ENCODE measurements around the gene CEBPB.

The CEBPB gene

DNA sequence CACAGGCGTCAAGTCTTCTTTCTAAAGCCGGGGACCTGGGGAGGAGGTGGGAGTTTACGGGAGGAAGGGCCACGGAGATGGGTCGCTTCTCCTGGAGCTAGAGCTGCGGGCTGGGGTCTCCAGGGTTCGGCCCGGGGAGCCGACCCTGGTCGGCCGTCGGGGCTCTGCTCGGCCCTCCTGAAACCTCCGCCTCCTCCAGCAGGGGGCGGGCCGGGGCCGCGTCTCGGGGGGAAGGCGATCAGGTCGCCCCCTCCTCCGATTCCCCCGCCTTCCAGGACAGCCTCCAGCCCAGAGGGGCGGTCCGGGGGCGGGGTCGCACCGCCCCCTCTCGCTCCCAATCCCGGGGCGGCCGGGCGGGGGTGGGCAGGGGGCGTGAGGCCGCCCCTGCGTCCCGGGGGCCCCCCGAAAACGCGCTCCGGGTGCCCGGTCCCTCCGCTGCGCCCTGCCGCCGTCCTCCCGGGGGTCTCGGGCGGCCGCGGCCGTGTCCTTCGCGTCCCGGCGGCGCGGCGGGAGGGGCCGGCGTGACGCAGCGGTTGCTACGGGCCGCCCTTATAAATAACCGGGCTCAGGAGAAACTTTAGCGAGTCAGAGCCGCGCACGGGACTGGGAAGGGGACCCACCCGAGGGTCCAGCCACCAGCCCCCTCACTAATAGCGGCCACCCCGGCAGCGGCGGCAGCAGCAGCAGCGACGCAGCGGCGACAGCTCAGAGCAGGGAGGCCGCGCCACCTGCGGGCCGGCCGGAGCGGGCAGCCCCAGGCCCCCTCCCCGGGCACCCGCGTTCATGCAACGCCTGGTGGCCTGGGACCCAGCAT is at the start of gene CEBPB:
CEBPB (plus strand) TSS at position 580 of the 814 bp plus-strand sequence; CDS start at position 784, 204 bp downstream.
- H3K27ac Mint-ChIP-seq, result peak within 1 kb of the TSS; percentile 83
- peaks cover 8% of the 10 kb centered on the region in 2 donors for H3K27me3 Mint-ChIP-seq
- H3K9me3 Mint-ChIP-seq, result no peaks in the 10 kb centered on the region
- H3K4me1 Mint-ChIP-seq, result peaks cover 22 to 36% of the 10 kb centered on the region in 2 donors
- ATAC-seq (replicated peaks) (peak; percentile 57 to 66), DNase-seq (peak; percentile 73)
- H3K4me3 Mint-ChIP-seq, result peak within 1 kb of the TSS; percentile 79 to 83
- peaks cover 5 to 10% of the 10 kb centered on the region in 2 donors for H3K36me3 Mint-ChIP-seq

DNA sequence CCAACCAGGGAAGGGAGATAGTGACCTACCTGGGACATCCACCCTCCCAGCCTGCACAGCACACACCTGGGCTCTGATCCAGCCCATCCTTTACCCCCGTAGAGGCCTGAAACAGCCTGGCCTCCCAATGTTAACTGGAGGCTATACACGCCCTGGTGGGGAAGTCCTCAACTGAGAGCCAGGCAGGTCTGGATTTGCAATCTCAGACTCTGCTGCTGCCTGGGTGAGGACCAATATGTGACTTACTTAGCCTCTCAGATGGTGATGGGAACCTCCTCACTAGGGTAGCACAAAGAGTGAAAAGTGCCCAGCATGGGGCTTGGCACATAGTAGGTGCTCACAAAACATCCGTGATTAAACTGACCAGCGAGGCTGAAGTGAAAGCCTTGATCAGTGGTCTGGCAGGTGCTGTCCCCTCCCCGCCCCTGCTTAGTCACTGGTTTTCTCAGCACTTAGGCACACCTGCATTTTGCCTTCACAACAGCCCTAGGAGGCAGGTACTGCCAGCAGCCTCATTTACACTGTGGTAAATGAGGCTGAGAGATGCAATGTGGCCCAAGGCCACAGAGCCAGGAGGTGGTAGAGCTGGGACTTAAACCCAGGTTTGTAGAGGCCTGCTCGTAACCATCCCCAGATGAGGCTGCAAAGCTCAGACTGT is 49.5 kb upstream of the CEBPB start:
- Mint-ChIP-seq H3K27ac (no peak overlapping the region), H3K36me3 (peaks cover 42 to 53% of the 10 kb centered on the region in 2 donors), H3K9me3 (no peaks in the 10 kb centered on the region), H3K27me3 (no peaks in the 10 kb centered on the region), H3K4me1 (peaks cover 23 to 31% of the 10 kb centered on the region in 2 donors), H3K4me3 (no peak overlapping the region)
- ATAC-seq (replicated peaks), result no peak
- DNase-seq, result no peak

- ATAC-seq (replicated peaks) (no peak), DNase-seq (no peak)
- H3K27me3 Mint-ChIP-seq, result no peaks in the 10 kb centered on the region
- no peak overlapping the region for H3K4me3 Mint-ChIP-seq
- H3K9me3 Mint-ChIP-seq, result no peaks in the 10 kb centered on the region
- H3K27ac Mint-ChIP-seq, result no peak overlapping the region
- peaks cover 45 to 58% of the 10 kb centered on the region in 2 donors for H3K36me3 Mint-ChIP-seq
- peaks cover 32 to 40% of the 10 kb centered on the region in 2 donors for H3K4me1 Mint-ChIP-seq
Observed at GRCh38 chr20:50141811-50142561, 48.6 kb upstream of the CEBPB start.

DNA sequence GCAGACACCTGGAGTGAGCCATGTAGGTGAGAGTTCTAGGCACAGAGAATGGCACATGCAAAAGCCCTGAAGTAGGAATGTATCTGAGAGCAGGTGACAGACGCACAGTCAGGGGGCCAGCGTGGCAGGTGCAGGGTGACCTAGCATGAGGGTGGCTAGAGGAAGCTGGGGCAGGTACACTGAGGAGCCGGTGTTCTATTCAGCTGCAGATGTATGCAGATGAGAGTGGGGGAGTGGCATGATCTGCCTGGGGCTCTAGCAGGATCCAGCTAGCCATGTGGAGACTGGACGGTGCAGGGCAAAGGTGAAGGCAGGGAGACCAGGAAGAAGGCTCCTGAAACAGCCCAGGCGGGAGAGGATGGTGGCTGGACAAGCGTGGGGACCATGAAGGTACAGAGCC is 47.8 kb upstream of the CEBPB start:
- Mint-ChIP-seq H3K27ac (no peak overlapping the region), H3K9me3 (no peaks in the 10 kb centered on the region), H3K36me3 (peaks cover 42 to 53% of the 10 kb centered on the region in 2 donors), H3K4me1 (peaks cover 34 to 48% of the 10 kb centered on the region in 2 donors), H3K27me3 (no peaks in the 10 kb centered on the region), H3K4me3 (no peak overlapping the region)
- ATAC-seq (replicated peaks) (no peak), DNase-seq (no peak)

GRCh38 chr20:50144362-50144761 is 46.3 kb upstream of the CEBPB start:
- Mint-ChIP-seq H3K9me3 (no peaks in the 10 kb centered on the region), H3K36me3 (peaks cover 42 to 52% of the 10 kb centered on the region in 2 donors)

GRCh38 chr20:50145566-50145965 is 45.1 kb upstream of the CEBPB start:
- Mint-ChIP-seq H3K4me1 (peaks cover 34 to 60% of the 10 kb centered on the region in 2 donors), H3K4me3 (no peak overlapping the region)

More at GRCh38 chr20:50144362-50144761, 46.3 kb upstream of the CEBPB start:
- Mint-ChIP-seq H3K27me3 (no peaks in the 10 kb centered on the region), H3K4me1 (peaks cover 37 to 58% of the 10 kb centered on the region in 2 donors), H3K27ac (no peak overlapping the region), H3K4me3 (no peak overlapping the region)
- DNase-seq (no peak), ATAC-seq (replicated peaks) (no peak)

DNA sequence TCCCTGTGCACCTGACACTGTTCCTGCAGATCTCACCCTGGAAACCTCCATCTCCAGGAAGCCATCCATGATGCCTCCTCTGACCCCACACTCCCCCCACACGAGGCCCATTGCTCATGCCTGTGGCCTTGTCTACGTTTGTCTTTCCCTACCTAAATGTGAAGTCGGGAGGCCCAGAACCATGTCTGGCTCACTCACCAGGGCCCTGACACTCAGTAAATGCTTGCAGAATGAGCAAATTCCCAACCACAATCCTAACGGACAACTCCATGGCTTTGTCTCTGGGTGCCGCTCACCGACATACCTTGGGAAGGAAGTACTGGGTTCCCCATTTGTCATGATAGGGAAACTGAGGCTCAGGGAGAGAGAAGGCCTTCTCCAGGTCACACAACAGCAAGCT is 44.4 kb upstream of the CEBPB start:
- peaks cover 37 to 47% of the 10 kb centered on the region in 2 donors for H3K36me3 Mint-ChIP-seq
- ATAC-seq (replicated peaks) (no peak), DNase-seq (no peak)
- no peaks in the 10 kb centered on the region for H3K9me3 Mint-ChIP-seq
- peaks cover 36 to 66% of the 10 kb centered on the region in 2 donors for H3K4me1 Mint-ChIP-seq
- H3K27ac Mint-ChIP-seq, result peak overlapping the region; percentile 98
- no peaks in the 10 kb centered on the region for H3K27me3 Mint-ChIP-seq
- H3K4me3 Mint-ChIP-seq, result peak overlapping the region; percentile 71 to 79

More at GRCh38 chr20:50145566-50145965, 45.1 kb upstream of the CEBPB start:
- ATAC-seq (replicated peaks), result no peak
- Mint-ChIP-seq H3K36me3 (peaks cover 37 to 46% of the 10 kb centered on the region in 2 donors), H3K27ac (peak overlapping the region; percentile 98), H3K9me3 (no peaks in the 10 kb centered on the region), H3K27me3 (no peaks in the 10 kb centered on the region)
- DNase-seq, result no peak

DNA sequence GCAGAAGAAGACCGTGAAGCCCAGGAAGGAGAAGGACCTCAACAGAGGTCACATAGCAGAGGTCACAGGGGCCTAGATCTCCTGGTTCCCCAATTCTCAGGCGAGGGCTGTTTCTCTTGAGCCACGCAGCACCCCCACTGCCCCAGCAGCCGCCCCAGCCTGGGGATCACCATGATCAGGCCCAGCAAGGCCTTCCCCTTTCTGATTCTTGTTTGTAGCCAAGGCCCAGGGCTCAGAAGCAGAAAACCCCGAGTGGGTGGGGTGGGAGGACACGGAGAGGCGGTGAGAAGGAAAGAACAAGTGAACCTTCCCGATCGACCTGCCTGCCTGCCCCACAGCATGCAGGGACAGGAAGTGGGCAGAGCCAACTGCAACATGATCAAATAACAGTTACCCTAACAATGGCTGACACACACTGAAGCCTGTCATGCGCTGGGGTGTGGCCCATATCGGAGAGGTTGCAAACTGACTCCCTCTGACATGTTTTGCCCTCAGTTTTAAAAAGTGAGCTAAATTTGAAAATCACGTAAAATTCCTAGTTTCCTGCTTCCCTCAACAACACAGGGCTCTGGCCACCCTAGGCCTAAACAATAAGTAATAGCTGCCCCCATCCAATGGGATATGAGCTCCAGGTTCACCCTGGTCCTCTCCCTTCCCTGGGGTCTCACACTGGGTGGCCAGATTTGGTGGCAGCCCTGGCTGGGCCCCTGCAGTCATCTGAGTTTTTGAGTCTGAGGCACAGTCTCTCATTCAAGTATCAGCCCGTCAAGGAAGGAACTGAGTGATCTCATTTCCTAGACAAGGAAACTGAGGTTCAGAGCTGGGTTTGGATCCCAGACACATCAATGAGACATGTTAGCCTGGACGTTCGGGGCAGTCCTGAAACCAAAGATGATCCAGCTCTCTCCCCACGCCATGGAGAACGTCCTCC is 43.6 kb upstream of the CEBPB start:
- H3K9me3 Mint-ChIP-seq, result no peaks in the 10 kb centered on the region
- peak; percentile 78 for DNase-seq
- ATAC-seq (replicated peaks), result peak; percentile 95
- H3K4me3 Mint-ChIP-seq, result peak overlapping the region; percentile 71 to 79
- H3K36me3 Mint-ChIP-seq, result peaks cover 41 to 45% of the 10 kb centered on the region in 2 donors
- H3K4me1 Mint-ChIP-seq, result peaks cover 42 to 74% of the 10 kb centered on the region in 2 donors
- H3K27ac Mint-ChIP-seq, result peak overlapping the region; percentile 98
- no peaks in the 10 kb centered on the region for H3K27me3 Mint-ChIP-seq

DNA sequence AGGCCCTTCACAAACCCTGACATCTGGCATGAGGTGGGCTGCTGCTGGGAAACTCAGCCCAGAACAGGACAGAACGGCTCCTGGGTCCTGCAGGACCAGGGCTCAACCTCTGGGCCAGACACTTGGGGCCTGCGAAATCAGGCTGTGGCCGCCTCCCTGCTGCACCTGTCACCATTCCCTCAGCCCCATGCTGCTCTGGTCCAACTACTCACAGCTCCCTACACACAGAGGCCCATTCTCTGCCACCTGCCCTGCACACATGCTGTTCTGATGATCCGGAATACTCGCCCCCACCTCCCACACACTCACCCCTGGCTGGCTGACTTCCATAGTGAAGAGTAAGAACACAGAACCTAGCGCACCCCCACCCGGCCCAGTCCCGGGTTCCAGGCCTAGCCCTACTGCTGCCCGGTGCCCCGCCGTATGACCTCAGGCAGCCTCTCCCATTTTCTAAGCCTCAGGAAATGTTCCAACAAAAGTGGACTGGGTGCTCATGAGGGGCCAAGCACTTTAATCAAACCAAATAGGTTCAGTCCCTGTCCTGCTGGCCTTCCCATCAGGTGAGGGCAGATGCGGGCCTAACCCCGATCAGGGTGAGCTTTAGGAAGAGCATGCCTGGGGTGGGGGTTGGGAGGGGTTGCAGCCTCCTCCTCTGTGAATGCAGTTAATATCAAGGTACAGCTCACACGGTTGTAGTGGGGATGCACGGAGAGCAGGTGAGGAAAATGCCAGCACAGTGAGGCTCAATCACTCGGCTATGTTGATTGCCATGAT is 41.0 kb upstream of the CEBPB start:
- peaks cover 52 to 84% of the 10 kb centered on the region in 2 donors for H3K4me1 Mint-ChIP-seq
- peaks cover 29 to 36% of the 10 kb centered on the region in 2 donors for H3K36me3 Mint-ChIP-seq
- ATAC-seq (replicated peaks) (no peak), DNase-seq (no peak)
- H3K4me3 Mint-ChIP-seq, result no peak overlapping the region
- H3K27ac Mint-ChIP-seq, result peak overlapping the region; percentile 70
- H3K9me3 Mint-ChIP-seq, result no peaks in the 10 kb centered on the region
- H3K27me3 Mint-ChIP-seq, result no peaks in the 10 kb centered on the region

DNA sequence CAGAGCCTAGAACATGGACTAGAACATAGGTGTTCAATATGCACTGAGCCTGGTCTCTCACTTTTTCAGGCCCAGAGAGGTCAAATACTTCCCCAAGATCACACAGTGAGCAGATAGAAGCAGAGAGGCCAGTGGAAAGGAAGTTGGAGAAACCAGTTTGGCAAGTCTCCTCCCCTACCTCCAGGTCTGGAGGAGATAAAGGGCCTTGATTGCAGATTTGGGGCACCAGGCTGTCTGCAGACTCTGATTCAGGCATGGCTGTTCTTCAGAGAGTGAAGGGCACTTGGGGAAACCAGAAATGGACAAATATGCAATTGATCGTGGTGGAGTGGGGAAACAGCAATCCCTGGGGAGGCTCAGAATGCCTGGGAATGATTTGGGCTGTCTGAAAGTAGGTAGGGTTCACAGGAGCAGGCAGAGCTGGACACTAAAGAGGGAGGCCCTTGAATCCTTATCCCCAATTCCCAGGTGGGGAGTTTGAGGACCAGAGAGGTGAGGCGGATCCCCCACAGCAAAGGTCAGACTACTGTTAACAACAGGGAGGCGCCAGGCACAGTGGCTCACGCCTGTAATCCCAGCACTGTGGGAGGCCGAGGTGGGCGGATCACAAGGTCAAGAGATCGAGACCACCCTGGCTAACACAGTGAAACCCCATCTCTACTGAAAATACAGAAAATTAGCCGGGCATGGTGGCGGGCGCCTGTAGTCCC is 39.4 kb upstream of the CEBPB start:
- peak overlapping the region; percentile 0 to 92 for H3K4me3 Mint-ChIP-seq
- H3K27me3 Mint-ChIP-seq, result no peaks in the 10 kb centered on the region
- no peaks in the 10 kb centered on the region for H3K9me3 Mint-ChIP-seq
- no peak for ATAC-seq (replicated peaks)
- peaks cover 48 to 78% of the 10 kb centered on the region in 2 donors for H3K4me1 Mint-ChIP-seq
- H3K27ac Mint-ChIP-seq, result peak overlapping the region; percentile 70
- DNase-seq, result no peak
- peaks cover 26 to 32% of the 10 kb centered on the region in 2 donors for H3K36me3 Mint-ChIP-seq

GRCh38 chr20:50152394-50153152 is 38.1 kb upstream of the CEBPB start:
- peaks cover 20 to 23% of the 10 kb centered on the region in 2 donors for H3K36me3 Mint-ChIP-seq
- H3K4me3 Mint-ChIP-seq, result peak overlapping the region; percentile 92
- H3K9me3 Mint-ChIP-seq, result no peaks in the 10 kb centered on the region
- peak overlapping the region; percentile 91 for H3K27ac Mint-ChIP-seq
- ATAC-seq (replicated peaks), result no peak
- H3K4me1 Mint-ChIP-seq, result peaks cover 37 to 64% of the 10 kb centered on the region in 2 donors
- H3K27me3 Mint-ChIP-seq, result no peaks in the 10 kb centered on the region
- DNase-seq, result no peak

GRCh38 chr20:50153153-50153499 is 37.5 kb upstream of the CEBPB start:
- peak overlapping the region; percentile 91 for H3K27ac Mint-ChIP-seq
- peak overlapping the region; percentile 92 for H3K4me3 Mint-ChIP-seq
- no peak for DNase-seq
- peaks cover 17 to 20% of the 10 kb centered on the region in 2 donors for H3K36me3 Mint-ChIP-seq
- peak; percentile 4 to 9 for ATAC-seq (replicated peaks)
- H3K4me1 Mint-ChIP-seq, result peaks cover 34 to 58% of the 10 kb centered on the region in 2 donors
- H3K27me3 Mint-ChIP-seq, result no peaks in the 10 kb centered on the region
- H3K9me3 Mint-ChIP-seq, result no peaks in the 10 kb centered on the region
